Esophagus muscularis mucosa (tissue), 3 donors: ENCODE measurements around the gene SLC4A9.

Source experiments
- CTCF ChIP-seq, 3 experiments: fragments of 200-600 bp in 2 of 3; fragments of 450-650 bp in 1 of 3; sonication (generic) in 2 of 3; IDR thresholded peaks; one replicate each; pipeline ENCODE4 v1.5.1; 2017 to 2019; ENCODE audit warnings: antibody characterized with exemption in 3 of 3, mild to moderate bottlenecking in 2 of 3, moderate library complexity in 1 of 3
- POLR2A ChIP-seq: fragments of 450-650 bp; IDR thresholded peaks from one replicate; pipeline ENCODE4 v1.6.1; 2017; ENCODE audit warnings: antibody characterized with exemption, moderate library complexity, mild to moderate bottlenecking, low read depth
- POLR2AphosphoS5 ChIP-seq, 2 donors: sonication (generic); formaldehyde crosslinking; IDR thresholded peaks; one replicate each; pipeline ENCODE4 v1.6.1; 2017; ENCODE audit warnings: antibody characterized with exemption in 2 of 2

- TF ChIP-seq CTCF (IDR thresholded peaks at IDR 0.05), result no peak
- no peak for TF ChIP-seq POLR2A
- no peak for TF ChIP-seq POLR2AphosphoS5 (IDR thresholded peaks at IDR 0.05)
Measured at GRCh38 chr5:140355546-140355945, 4.4 kb upstream of the SLC4A9 start.
